ENCODE results near the gene PLAC9. TPM values are rescaled to one million over a fixed set of nuclear protein-coding genes. Genes with fewer than 3 reads are reported as not detected.

Gene PLAC9
- total RNA-seq, 4 donors from 2014 or later, result 4.0 to 12.4 (median 8.9) TPM

DNA sequence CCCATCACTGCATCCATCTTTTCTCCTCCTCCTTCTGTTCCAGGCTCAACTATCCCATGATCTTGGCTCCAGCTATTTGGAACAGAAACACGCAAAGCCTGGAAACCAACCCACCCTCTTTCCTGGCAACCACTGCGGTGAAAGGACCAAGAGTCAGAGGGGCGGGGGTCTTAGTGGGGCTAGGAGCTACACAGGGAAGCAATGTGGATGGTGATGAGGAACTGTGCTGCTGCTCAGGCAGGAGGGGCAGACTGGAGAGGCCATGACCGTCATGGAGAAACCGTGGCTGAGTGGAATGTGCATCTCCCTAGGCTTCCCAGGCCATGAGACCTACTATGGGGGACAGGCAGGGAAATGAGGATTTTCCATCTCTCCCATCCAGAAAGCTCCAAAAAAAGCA is 25.6 kb downstream of the PLAC9 start:
- peaks cover 0 to 98% (median 1%) of the 10 kb centered on the region in 3 donors for H3K36me3 ChIP-seq
- TF ChIP-seq POLR2A (IDR thresholded peaks at IDR 0.05), result no peak
- TF ChIP-seq, protein P1, sequence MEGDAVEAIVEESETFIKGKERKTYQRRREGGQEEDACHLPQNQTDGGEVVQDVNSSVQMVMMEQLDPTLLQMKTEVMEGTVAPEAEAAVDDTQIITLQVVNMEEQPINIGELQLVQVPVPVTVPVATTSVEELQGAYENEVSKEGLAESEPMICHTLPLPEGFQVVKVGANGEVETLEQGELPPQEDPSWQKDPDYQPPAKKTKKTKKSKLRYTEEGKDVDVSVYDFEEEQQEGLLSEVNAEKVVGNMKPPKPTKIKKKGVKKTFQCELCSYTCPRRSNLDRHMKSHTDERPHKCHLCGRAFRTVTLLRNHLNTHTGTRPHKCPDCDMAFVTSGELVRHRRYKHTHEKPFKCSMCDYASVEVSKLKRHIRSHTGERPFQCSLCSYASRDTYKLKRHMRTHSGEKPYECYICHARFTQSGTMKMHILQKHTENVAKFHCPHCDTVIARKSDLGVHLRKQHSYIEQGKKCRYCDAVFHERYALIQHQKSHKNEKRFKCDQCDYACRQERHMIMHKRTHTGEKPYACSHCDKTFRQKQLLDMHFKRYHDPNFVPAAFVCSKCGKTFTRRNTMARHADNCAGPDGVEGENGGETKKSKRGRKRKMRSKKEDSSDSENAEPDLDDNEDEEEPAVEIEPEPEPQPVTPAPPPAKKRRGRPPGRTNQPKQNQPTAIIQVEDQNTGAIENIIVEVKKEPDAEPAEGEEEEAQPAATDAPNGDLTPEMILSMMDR (IDR thresholded peaks at IDR 0.05), result no peak
- no peaks in the 10 kb centered on the region for H3K9me3 ChIP-seq
- H3K27me3 ChIP-seq, result no peaks in the 10 kb centered on the region
- no peak overlapping the region for H3K4me3 ChIP-seq
- DNase-seq, result no peak
- H3K4me1 ChIP-seq, result peaks cover 0 to 27% (median 0%) of the 10 kb centered on the region in 4 donors
- peak overlapping the region in 2 of 4 donors; percentile 73 to 75 for H3K27ac ChIP-seq

DNA sequence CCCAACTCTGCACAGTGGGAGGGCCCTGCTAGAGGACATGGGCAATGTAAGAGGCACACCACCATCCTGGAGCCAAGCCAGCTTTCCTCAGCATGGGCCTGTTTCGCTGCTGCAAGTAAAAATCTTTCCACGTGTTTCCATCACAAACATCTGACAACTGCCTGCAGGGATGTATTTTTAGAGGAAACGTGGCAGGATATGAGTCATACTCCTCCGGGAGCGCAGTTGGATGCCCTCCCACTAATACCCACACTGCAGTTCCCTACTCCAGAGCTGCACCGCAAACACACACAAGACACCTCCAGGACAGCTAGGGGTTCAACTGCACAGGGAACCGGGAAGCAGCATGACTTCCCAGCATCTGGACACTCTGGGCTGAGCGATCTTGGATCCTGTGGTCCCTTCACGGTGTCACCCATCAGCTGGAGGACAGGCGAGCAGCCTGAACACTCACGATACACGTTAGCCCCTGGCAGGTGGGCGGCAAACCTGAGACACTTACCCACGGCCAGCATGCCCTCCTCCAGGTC is 26.1 kb downstream of the PLAC9 start:
- H3K9me3 ChIP-seq, result no peaks in the 10 kb centered on the region
- no peak for TF ChIP-seq POLR2A (IDR thresholded peaks at IDR 0.05)
- TF ChIP-seq, protein P1 (IDR thresholded peaks at IDR 0.05), result no peak
- H3K36me3 ChIP-seq, result peaks cover 0 to 98% (median 3%) of the 10 kb centered on the region in 3 donors
- H3K4me3 ChIP-seq, result no peak overlapping the region
- H3K4me1 ChIP-seq, result peaks cover 0 to 32% (median 4%) of the 10 kb centered on the region in 4 donors
- peak in 2 of 3 donors; percentile 22 to 76 for DNase-seq
- peak overlapping the region in 3 of 4 donors; percentile 52 to 75 (median 73) for H3K27ac ChIP-seq
- no peaks in the 10 kb centered on the region for H3K27me3 ChIP-seq

DNA sequence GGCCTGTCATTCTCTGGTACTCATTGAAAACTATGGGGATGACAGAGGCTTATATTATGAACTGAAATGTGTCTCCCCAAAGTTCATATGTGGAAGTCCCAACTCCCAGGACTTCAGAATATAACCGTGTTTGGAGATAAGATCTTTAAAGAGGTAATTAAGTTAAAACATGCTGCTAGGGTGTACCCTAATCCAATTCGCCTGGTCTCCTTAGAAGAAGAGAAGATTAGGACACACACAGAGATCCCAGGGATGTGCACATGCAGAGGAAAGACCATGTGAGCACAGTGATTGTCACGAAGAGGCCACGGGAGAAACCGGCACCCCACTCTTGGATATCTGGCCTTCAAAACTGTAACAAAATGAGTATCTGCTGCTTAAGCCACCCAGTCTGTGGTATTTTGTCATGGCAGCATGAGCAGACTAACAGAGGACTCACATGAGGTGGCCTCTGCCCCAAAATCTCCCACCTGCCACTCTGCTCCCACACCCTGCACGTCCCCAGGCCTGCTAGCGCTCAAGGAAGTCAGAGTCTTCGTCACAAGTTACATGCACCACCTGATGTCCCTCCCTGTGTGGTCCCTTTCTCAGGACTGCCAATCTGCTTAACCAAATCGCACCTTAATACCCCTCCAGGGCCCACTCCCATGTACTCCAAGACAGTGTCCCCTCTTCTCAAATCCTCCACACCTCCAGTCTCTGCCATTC is 26.8 kb downstream of the PLAC9 start:
- TF ChIP-seq, protein P1 (IDR thresholded peaks at IDR 0.05), result no peak
- no peak for TF ChIP-seq POLR2A (IDR thresholded peaks at IDR 0.05)
- Histone ChIP-seq H3K27me3 (no peaks in the 10 kb centered on the region), H3K9me3 (no peaks in the 10 kb centered on the region), H3K36me3 (peaks cover 0 to 99% (median 3%) of the 10 kb centered on the region in 3 donors), H3K4me1 (peaks cover 0 to 39% (median 9%) of the 10 kb centered on the region in 4 donors), H3K27ac (peak overlapping the region in 3 of 4 donors; percentile 52 to 75 (median 73)), H3K4me3 (no peak overlapping the region)
- peak in 1 of 3 donors; percentile 38 for DNase-seq

DNA sequence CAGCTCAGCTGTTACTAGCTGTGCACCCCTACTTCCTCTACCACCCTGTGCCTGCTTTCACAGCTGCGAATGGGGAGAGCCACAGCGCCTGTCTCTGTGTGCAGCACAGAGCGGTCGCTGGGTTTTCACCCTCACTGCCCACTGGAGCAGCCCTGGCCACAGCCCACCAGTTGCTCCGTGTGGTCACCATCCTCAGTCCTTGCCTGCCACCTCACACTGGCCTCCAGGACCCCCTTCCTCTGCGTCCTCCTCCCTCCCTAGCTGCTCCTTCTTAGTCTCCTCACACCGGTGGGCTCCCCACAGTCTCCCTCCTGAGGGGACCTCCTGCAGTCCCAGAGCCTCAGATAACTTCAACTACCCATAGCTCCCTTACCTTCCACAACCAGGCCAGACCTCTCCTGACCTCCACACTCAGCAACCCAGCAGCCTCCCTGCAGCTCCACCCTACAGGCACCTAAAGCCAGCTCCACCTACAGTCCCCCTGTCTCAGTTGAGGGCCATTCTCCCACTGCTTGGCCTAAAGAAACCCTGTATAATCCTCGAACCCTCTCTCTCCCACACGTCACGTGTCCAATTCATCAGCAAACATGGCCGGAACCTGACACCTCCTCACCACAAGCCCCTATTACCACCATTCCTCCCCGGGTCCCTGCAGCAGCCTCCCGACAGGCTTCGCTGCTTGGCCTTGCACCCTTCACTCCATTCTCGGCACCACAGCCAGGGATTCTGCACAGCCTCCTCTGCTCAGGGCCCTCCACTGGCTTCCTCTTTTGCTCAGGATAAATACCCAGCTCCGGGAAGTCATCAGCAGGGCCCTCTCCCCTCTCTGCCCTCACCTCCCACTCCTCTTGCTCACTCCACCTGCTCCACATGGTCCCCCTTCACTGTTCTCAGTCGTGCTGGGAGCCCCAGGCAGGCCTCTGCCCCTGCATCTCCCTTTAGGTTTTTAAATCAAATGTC is 28.1 kb downstream of the PLAC9 start:
- H3K27me3 ChIP-seq, result no peaks in the 10 kb centered on the region
- H3K9me3 ChIP-seq, result no peaks in the 10 kb centered on the region
- peaks cover 0 to 46% (median 10%) of the 10 kb centered on the region in 4 donors for H3K4me1 ChIP-seq
- peak in 1 of 3 donors; percentile 43 for DNase-seq
- peaks cover 0 to 99% (median 3%) of the 10 kb centered on the region in 3 donors for H3K36me3 ChIP-seq
- no peak overlapping the region for H3K4me3 ChIP-seq
- no peak overlapping the region for H3K27ac ChIP-seq
- TF ChIP-seq POLR2A (IDR thresholded peaks at IDR 0.05), result no peak
- TF ChIP-seq, protein P1 (IDR thresholded peaks at IDR 0.05), result no peak

DNA sequence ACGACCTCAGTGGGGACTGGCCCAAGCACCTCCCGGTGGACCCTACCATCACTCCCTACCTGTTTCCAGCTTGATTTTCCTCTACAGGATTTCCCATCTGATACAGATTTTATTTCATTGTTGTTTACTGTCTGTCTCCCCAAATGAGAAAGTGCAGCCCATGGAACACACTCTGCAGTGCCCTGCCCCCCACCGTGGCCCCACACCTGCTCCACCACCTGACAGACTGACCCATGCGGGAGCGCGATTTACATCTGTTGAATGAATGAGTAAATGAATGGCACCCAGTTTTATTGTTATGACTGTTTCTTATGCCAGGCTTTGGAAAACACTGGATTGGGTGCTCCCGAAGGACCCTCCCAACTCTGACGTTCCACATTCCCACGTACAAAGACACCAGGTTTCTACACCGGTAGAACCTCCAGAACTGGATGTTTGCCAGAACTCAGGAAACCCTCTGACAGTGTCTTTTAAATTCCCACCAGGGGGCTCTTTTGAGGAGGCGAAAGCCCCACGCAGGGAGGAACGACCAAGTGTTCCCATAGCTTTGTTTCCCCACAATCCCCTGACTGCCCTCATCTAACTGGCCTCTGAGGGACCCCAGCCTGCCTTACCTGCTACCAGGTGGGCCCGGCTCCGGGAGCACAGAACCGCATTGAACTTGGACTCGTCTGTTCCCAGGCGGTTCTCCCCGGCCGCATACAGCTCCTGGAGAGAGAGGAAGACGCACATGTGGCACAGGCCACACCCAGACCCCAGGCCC is 29.0 kb downstream of the PLAC9 start:
- TF ChIP-seq POLR2A (IDR thresholded peaks at IDR 0.05), result no peak
- TF ChIP-seq, protein P1 (IDR thresholded peaks at IDR 0.05), result no peak
- DNase-seq, result peak in 1 of 3 donors; percentile 27
- H3K36me3 ChIP-seq, result peaks cover 0 to 94% (median 3%) of the 10 kb centered on the region in 3 donors
- no peaks in the 10 kb centered on the region for H3K27me3 ChIP-seq
- H3K27ac ChIP-seq, result peak overlapping the region in 1 of 4 donors; percentile 5
- peaks cover 0 to 39% (median 10%) of the 10 kb centered on the region in 4 donors for H3K4me1 ChIP-seq
- no peak overlapping the region for H3K4me3 ChIP-seq
- H3K9me3 ChIP-seq, result no peaks in the 10 kb centered on the region

Measured in Peyer's patch (tissue), 4 donors.